Subcutaneous adipose tissue (tissue), 4 donors: ENCODE results near the gene UBQLN1. TPM values are rescaled to one million over a fixed set of nuclear protein-coding genes. Genes with fewer than 3 reads are reported as not detected.

ENCODE experiments used
- CTCF ChIP-seq: fragments of 450-650 bp; IDR thresholded peaks from one replicate; pipeline ENCODE4 v1.5.1; 2016; ENCODE audit warnings: low read depth, mild to moderate bottlenecking, control low read depth, antibody characterized with exemption, moderate library complexity
- total RNA-seq, 4 donors: library from RNA; depleted of rRNA; stranded (reverse); fragments of >200 nt; gene quantifications; one replicate each; pipeline ENCODE4 v1.1.0, GENCODE V29; 2016

UBQLN1 gene
- total RNA-seq, 4 donors from 2014 or later: 106 to 138 (median 126) TPM

DNA sequence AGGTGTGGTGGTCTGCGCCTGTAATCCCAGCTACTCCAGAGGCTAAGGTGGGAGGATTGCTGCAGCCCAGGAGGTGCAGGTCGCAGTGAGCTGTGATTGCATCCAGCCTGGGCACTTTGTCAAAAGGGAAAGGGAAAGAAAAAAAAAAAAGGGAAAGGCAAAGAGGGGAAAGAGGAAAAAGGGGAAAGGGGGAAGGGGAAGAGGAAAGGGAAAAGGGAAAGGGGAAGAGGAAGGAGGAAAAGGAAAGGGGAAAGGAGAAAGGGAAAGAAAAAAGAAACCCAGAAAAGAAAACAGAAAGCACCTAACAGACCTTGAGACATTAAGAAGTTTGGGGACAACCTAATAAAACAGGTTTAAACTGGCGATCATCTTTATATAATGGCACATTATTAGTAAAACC is 44.8 kb downstream of the UBQLN1 start:
- TF ChIP-seq CTCF: no peak

GRCh38 chr9:83656952-83657351 is 50.8 kb downstream of the UBQLN1 start:
- no peak for TF ChIP-seq CTCF

DNA sequence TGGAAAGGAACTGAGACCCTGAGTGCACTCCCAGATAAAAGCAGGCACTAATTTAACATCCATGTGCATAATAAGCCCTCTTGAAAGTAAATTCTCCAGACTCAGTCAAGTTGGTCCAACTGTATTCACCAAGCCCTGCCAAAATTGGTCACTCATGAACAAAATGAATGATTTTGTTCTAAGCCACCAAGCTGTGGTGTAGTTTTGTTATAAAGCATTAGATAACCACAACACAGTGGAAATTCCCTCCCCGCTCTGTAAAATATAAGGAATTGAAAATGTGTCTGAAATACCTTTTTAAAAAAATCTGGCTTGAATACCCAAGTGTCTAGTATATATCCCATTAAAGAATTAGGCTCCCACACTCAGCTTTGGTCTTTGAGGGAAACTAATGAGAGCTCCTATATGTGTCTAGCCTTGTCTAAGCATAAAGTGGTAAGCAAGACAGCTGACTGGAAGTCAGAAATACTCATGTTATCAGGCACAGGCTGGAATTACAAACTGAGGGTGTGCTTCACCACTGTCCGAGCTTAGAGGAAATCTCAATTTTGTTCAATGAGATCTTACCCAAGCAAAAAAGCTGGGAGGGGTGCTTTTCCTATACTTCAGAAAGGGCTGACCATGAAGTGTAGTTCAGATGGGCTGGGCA is 51.6 kb downstream of the UBQLN1 start:
- TF ChIP-seq CTCF: no peak

DNA sequence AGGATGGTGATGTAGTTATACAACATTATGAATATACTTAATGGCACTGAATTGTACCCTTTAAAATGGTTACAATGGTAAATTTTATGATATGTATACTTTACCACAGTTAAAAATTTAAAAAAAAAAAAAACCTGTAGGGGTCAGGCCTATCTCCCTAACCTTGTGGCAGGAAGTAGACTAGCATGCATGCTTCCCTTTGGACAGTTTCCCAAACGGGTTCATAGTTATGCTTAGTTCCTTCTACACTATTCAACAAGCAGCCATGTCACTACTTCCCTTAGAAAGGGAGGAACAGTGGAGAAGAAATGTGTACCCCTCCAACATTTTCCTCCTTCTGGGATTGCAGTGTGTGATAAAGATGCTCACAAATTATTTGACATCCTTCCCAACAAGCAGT is 52.3 kb downstream of the UBQLN1 start:
- TF ChIP-seq CTCF: no peak

- TF ChIP-seq CTCF: no peak
These were observed 55.3 kb downstream of the UBQLN1 start for GRCh38 chr9:83652433-83652832.

- TF ChIP-seq CTCF: no peak
These were observed 56.2 kb downstream of the UBQLN1 start for GRCh38 chr9:83651558-83651957.

GRCh38 chr9:83649515-83649914 is 58.2 kb downstream of the UBQLN1 start:
- no peak for TF ChIP-seq CTCF
